GM18861 (cell line): ENCODE measurements around the gene TMEM45A.

Experiments used
- ATAC-seq: cut with Tn5 transposase; IDR thresholded peaks from one replicate; pipeline ENCODE4 v1.9.1; 2021; ENCODE audit not compliant: unreplicated experiment

TMEM45A gene

GRCh38 chr3:100609305-100609704, 116.9 kb downstream of the TMEM45A start, which contains the start of gene ADGRG7:
ADGRG7 (plus strand) TSS chr3:100609601; CDS start chr3:100609857, 256 bp downstream.
- no peak for ATAC-seq

GRCh38 chr3:100609963-100610362, 117.5 kb downstream of the TMEM45A start:
- ATAC-seq = no peak

DNA sequence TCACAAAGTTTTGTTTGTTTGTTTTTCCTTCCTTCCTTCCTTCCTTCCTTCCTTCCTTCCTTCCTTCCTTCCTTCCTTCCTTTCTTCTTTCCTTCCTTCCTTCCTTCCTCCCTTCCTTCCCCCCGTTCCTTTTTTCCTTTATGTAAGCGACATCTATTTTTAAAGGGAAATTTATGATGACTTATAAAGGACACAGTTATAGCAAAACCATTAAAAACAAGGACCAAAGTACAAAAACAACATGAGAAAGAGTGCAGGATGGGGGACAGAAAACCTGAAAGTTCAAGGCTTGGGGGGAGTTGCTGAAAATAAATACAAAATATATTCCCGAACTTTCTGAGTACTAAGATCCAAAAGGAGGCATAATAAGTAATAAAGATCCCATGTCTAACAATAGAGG, 118.8 kb downstream of the TMEM45A start:
- no peak for ATAC-seq

- ATAC-seq = peak; percentile 56
Measured at GRCh38 chr3:100613721-100614390, 121.4 kb downstream of the TMEM45A start.

- peak; percentile 83 for ATAC-seq
Measured at GRCh38 chr3:100614941-100615340, 122.5 kb downstream of the TMEM45A start.

DNA sequence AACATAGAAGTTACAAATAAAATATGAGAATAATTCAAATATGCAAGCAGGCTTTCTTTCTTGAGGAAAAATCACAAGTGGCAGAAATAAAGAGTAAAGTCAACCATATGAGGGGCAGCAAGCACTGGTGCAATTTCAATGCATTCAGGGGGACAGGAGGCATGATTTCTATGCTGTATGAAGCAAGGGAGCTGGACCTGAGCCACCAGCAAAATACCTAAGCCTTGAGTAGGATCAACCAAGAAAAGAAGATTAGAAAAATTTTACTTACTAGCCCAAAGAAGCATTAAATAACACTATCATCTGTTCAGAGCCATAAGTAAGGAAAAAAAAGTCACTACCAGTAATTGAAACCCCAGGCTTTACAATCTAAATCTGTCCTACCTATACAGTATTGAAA, 123.3 kb downstream of the TMEM45A start:
- no peak for ATAC-seq

DNA sequence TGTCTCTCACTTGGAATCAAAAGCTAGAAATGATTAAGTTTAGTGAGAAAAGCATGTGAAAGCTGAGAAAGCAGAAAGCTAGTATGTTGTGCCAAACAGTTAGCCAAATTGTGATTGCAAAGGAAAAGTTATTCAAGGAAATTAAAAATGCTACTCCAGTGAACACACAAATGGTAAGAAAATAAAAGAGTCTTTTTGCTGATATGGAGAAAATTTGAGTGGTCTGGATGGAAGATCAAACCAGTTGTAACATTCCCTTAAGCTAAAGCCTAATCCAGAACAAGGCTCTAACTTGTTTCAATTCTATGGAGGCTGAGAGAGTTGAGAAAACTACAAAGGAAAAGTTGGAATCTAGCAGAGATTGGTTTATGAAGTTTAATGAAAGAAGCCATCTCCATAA, 128.8 kb downstream of the TMEM45A start:
- no peak for ATAC-seq
